GM18873 (cell line): ENCODE results near the gene SHISAL1.

Experiments used
- ATAC-seq: cut with Tn5 transposase; IDR thresholded peaks from one replicate; pipeline ENCODE4 v1.9.1; 2021; ENCODE audit warnings: mild to moderate bottlenecking, moderate library complexity, moderate number of reproducible peaks; ENCODE audit not compliant: unreplicated experiment, low FRiP score

Gene SHISAL1

DNA sequence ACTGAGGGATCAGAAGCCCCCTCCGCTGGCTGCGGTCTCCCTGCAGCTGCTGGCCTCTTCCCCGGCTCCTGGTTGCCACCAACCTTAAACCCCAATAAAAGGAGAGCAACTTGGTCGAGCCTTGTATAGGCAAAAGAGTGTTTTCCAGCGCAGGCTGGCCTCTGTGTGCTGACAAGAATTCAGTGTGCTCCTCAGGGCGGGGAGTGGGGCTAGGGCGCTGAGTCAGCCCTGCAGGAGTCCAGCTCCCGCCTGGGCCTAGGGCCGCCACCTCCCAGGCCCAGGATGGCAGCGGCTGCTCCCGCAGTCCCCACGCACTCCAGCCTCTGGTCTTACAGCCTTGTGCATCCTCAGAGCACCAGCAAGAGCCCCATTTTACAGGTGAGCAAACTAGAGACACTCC lies at the start of gene SHISAL1:
Gene SHISAL1, minus strand, starts transcription at position 186 of the 400 bp plus-strand sequence. CDS start 12,006 bp downstream, outside the sequence.
- ATAC-seq = no peak

DNA sequence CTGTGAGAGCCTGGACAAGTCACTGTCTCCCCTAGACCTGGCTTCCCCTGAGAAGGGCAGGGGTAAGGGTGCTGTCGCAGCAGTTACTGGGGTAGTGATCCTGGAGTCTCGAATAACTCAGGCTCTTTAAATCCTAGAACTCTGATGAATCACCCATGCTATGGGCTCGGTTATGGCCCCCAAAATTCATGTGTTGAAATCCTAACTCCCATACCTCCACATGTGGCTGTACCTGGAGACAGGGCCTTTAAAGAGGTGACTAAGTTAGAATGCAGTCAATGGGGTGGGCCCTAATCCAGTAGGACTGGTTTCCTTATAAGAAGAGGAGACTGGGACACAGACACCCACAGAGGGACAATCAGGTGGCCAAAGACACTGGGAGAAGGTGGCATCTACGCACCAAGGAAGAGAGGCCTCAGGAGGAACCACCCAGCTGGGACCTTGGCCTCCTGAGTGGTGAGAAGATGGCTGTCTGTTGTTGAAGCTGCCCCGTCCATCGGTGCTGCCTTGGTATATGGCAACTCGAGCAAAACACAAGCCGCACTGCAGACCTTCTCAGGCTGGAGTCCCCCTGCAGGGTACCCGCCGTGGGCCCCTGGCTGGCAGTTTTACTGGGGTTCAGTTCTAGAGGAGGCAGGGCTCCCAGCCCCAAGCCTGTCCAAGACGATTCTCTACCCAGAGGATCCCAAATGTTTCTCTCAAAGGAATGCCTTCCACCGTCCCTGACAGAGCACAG lies 48.8 kb upstream of the SHISAL1 start:
- ATAC-seq = no peak

DNA sequence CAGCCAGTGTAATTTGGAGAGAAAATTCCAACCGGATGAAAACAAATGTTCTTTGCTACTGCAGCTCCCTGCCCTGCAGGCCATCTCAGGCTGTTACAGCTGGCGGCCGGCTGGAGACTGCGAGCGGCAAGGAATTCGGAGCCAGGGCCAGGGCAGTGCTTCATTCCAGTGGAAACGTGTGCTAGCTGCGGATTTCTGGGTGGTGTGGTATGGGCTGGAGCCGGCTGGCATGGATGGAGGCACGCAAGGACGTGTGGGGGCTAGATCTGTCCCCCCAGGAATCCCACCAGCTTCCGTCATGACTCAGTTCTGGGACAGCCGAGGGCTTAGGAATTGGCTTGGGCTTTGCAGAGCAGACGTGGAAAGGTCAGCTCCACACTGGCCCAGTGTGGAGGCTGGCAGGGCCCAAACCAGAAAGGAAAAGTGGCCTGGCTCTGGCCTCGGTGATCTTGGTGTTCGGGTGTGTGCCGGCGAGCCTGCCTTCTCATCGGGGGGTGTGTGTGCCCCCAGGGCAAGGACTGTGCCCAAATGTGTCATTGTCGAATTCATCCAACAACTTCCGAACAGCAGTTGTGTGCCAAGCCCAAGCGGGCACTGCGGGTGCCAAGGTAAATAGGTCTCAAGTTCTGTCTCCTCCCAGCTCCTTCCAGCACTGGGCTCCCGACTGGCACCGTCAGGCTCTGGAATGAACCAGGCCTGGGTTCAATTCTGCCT lies 48.1 kb upstream of the SHISAL1 start:
- no peak for ATAC-seq

DNA sequence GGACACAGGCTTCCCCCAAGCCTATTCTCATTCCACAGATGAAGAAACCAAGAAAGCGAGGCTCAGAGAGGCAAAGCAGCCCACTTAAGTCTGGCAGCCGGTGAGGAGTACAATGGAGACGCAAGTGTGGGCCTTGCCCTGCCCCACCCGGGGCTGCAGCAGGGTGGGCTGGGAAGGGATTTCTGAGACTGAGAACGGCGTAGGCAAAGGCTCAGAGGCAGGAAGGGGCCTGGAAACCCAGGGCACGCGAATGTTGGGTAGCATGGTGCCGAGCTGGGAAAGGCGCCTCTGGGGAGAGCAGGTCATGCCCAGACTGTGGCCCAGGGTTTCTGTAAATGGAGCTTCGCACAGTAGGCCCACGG lies 47.5 kb upstream of the SHISAL1 start:
- no peak for ATAC-seq

DNA sequence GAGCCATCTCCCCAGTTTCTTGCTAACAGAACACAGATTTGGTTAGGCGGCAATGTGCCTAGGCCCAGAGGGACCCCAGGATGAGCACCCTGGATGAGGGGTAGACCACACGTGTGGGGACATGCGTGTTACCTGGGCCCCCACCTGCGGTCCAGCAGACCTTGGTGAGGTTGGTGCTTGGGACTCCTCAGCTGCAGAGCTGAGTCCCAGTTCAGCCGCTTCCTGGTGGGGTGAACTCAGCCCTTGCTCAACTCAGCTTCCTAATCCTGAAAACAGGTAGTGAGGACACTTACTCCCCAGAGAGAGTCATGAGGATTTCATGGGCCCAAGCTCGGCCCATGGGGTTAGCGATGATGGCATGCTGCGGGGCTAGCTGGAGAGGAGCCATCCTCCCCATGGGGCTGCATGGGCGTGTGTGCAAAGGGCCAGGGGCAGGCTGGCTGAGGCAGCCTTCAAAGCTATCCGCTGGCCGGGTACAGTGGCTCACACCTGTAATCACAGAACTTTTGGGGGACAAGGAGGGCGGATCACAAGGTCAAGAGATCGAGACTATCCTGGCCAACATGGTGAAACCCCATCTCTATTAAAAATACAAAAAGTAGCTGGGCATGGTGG lies 46.9 kb upstream of the SHISAL1 start:
- no peak for ATAC-seq

DNA sequence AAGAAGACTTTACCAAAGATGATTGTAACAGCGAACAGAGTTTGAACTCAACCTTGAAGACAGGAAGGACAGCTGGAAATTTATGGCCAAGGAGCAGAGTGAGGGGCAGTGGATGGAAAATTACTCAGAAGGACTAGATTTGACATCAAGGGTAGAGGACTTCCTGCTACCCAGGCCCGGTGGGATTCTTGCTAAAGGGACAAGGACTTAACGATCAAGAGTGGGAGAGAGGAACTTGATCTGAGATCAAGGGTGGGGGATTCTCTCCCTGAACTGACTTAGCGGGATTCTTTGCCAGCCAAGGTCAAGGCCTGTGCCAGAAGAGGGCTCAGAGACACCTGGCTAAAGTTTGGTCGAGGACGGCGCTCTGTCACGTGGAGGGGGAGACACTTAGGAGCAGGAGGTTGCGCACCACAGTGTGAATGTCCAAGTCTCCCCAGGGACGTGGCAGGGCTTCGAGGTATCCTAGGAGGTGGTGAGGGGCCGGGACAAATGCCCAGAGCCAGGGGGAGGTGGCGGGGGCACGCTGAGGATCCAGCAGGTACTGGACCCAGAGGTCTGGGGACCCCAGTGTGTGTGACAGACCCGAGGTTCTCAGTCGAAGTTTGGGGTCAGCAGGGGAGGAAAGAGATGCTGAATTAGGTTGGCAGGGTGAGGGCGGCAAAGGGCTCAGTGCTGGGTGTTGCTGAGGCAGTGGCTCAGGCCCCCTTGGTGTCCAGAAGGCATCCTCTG lies 46.1 kb upstream of the SHISAL1 start:
- ATAC-seq = no peak

DNA sequence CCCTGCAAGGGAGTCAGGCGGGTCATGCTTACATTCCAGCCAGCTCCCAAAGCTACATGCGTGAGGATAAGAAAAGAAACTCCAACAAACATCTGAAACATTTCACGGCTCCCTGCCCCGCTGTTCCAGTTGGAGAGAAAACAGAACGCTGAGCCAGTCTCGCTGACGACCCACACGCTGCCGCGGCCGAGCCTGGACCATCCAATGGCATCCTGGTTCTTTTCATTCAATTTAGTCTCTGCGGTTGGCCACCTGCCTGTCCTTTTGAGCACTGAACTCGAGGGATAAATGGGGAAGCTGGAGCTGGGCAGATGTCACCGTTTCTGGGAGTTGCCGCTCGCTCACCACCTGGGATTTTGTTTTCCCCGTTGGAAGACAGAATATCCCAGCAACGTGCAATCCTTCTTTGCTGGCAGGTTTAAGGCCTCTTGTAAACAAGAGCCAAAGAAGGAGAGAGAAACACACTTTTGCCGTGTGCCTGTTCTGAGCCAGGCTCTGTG lies 45.3 kb upstream of the SHISAL1 start:
- ATAC-seq = no peak

DNA sequence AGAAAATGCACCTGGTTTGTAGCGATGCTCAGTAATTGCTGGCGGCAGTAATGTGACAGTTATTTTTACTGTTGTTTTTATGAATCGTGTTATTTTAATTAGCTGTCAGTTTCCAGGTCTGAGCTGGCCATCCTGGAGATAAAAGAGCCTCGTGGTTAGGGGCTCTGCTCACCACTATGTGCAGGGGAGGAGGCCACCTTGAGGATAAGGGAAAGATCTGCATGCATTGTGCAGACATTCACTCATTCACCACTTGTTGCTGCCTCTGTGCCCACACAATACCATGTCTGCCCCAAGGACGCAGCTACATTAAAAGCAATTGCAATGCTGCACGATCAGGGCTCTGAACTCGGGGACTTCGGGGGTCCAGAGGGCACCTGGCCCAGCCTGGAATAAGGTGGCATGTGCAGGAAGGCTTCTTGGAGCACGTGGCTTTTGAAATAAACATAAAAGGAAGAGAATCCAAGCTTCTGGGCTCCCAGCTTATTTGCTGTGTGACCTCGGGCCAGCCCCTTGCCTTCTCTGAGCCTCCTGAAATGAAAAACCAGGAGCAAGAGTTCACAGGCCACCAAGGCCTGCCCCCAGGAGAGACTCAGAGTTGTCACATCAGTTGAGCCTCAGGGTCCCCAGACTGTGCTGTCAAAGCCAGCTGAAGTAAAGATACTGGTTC lies 44.7 kb upstream of the SHISAL1 start:
- ATAC-seq = no peak

DNA sequence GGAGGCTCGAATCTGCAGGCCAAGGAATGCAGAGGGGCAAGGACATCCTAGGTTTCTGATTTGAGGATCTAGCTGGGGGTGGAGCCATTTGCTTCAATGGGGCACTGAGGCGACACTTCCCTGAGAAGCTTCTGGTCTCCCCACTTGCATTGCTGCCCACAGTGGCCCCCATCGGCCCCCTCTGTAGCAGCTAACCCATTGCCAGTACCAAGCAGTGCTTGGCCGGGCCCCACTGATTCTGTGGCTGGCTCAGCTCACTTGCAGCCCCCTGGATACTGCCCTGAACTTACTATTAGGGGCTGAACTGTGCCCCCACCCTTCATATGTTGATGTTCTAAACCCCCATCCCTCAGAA lies 42.9 kb upstream of the SHISAL1 start:
- ATAC-seq = no peak

DNA sequence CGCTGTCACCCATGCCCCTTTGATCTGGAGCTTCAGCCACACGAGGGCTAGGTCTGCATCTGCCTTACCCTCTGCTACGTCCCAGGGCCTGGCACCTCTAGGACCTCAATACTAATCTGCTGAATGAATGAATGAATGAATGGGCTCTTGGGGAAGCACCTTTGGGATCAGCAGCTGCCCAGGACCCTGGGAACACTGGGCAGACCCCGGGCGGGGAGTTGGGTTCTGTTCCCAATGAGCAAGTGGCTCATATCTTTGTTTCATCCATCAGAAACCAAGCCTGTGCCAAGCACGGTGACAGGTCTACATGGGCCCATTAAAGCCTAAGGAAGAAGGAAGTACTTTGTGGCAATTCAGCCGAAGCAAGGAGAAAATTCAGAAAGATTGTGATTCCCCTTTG lies 41.5 kb upstream of the SHISAL1 start:
- ATAC-seq = no peak

DNA sequence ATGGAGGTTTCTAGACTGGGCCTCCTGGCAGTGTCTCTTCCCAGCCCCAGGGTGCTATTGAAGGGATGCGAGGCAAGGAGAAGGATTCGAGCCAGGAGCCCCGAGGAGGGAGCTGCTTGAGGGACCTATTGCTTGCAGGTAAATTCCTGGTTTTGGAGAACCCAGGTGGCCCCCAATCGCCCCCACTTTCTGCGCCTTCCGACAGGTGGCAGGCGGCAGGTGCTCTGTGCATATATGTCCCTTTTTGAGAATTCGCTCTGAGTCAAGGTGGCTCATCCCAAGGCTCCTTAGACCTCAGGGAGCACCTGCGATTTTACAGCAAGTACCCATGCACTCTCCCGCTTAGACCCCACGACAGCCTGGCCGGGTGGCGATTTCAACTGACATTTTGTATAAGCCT lies 40.3 kb upstream of the SHISAL1 start:
- no peak for ATAC-seq

DNA sequence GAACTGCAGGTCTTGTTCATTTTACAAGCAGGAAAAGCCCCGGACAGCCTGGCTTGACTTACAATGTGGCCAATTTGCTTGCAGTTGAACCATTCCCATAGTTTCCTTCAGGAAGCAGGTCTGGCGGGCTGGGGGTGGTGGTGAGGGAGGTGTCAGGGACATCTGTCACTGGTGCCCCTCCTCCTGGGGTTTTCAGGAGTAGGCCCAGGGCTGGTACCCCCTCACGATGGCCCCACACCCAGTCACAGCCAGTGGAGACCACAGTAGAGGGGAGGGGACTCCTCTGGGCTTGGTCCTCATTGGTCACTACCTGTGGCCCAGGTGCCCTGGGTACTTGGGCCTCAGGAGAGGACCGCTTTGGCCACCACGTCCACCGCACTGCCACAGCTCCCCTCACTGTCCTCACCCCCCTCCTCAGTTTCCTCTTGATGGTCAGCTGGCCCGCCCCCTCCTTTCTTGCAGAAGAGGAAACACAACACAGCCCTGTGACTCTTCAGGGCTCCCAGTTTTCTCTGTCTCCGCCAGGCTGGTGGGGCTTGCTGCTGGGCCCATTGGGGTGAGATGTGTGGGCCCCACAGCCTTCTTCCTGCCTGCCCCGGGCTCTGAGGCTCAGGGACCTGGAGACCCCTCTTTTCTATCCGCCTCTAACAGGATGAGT lies 39.8 kb upstream of the SHISAL1 start:
- no peak for ATAC-seq

DNA sequence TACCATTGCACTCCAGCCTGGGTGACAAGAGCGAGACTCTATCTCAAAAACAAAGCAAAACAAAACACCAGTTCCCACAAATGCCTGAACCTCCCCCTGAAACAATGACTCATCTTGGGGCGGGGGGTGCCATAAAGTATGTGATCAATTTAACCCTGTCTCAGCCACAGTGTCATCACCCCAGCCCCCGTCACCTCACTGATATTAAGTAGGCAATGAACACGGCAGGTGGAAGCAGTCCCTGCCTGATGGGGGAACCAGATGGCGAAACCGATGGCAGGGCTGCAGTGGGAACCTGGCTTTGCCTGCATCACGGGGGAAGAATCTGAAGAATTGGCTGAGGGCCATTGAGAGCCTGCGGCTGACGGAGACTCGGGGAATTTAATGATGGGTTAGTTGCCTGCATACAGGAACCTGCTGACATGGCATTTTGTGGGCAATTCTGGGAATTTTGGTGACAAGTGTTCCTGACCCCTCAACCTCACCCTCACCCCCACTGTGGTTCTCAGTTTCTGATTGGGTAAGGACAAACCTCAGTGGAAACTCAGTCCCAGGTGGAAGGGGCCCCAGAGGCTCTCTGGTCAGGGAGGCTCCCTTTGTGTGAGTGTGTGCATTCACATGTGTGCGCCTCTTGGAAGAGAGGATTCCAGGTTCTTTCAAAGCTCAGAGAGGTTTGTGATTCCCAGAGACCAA lies 39.1 kb upstream of the SHISAL1 start:
- no peak for ATAC-seq

DNA sequence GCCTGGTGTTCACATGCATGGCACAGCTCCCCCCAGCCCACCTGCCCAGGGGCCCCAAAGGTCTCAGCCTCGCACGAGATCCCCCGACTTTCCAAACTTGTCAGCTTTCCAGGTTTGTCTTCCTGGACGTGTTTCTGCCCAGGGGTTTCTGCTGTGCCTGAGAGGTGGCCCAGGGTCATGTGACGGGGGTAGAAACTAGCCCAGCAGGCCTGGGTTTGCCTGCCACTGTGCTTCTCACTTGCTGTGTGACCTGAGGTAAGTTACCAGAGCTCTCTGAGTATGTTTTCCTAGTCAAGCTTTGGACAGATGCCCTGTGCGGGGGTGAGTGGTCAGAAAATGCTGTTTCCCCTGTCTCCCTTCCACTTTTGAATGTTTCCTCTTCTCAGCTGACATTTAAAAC lies 38.3 kb upstream of the SHISAL1 start:
- no peak for ATAC-seq

DNA sequence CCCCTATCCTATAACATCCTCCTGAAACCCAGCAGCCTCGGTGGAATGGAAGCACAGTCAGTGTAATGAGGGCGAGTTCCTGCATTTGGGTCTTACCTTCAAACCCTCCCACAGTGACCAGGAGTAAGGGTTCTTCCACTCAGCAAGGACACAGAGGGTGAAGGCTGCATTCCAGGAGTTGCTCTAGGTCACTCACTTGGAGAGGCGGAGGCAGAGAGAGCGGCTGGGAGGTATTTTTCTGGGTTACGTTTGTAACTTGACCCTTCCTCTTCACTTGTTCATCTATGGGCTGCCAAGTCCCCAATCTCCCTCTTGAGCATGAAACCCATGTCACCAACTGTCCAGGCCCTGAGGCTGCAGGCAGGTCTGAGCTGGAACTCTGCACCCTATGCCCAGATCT lies 36.8 kb upstream of the SHISAL1 start:
- no peak for ATAC-seq

DNA sequence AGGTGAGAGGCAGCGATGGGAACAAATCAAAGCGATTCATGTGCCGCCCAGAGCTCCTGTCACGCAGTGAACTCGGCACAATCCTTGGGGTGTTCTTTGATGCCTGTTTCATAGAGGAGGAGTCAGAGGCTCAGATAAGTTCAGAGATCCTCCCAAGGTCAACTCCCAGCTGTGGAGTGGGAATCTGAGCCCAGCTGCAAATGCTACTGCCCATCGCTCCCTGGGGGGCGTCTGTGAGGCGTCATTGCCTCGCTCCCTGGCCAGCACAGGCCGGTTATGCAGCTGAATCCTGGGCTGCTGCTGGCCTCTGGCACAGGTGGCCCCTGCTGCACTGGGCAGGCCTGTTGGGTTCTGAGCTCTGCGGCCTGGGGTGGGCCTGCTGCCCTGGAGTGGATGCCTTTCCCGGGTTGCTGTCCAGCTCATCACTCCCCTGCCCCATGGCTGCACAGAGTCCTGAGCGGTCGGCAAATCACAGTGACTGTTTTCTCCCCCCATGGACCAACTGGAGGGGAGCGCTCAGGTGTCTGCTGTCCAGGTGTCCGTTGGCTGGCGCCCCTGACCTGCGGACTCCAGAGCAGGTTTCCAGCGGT lies 36.3 kb upstream of the SHISAL1 start:
- ATAC-seq = no peak

DNA sequence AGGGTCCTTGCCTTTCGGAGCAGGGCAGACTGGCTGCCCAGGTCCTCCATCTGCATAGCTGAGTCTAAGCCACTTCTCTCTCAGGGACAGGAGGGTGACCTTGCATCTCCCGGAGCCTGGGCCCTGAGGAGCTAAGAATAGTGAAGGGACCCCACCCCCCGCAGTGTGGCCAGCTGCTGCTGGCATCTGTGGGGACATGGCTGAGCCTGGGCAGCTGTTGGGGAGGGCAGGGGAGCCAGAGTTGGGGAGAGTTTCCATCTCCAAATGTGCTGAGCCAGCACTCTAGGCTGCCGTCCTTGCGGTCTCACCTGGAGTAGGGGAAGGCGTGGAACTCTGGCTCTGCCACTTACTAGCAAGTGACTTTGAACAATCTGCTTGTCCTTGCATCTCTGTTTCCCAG lies 34.8 kb upstream of the SHISAL1 start:
- no peak for ATAC-seq

DNA sequence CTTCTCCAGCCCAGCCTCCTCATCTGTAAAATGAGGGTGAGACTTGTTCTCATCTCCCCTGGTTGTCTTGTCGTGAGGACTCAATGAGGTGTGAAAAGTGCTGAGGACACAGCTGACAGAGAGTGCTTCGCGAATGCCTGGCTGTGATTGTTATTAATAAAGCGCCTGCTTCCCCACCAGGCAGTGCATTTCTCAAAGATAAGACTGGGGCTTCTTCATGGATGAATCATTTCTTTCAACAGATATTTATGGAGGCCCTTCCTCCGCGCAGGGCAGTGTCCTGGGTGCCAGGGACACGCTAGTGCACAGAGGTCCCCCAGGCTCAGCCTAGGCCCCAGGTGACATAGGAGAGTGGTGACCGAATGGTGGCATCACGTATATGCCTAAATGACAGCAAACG lies 34.3 kb upstream of the SHISAL1 start:
- no peak for ATAC-seq

DNA sequence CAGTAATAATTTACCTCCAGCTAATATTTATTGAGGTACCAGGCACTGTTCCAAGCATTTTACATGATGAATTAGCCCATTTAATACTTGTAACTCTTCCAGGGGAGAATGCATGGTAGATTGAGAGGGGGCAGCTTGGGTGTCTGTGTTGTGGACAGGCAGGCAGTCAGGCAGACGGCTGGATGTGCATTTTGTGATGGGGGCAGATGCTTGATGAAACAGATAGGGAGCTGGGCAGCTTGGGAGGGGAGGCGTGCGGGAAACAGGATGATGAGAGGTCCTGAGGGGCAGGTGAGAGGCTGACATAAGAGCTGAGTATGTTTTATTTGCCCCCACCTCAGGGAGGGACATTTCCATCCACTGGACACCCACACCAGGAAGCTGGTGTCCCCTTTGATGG lies 33.1 kb upstream of the SHISAL1 start:
- ATAC-seq = no peak
